Activated CD4-positive, alpha-beta memory T cell treated with anti-CD3 and anti-CD28 coated beads, Interleukin-2, amount 10 ng/mL, durations not matched to agents 7 days and 5 days (primary cell): ENCODE data around the gene EEF2K. TPM values are rescaled to one million over a fixed set of nuclear protein-coding genes. Genes with fewer than 3 reads are reported as not detected.
A peak's percentile ranks its signal among the peaks of the same experiment; 100 is the strongest.

Experiments
- CTCF ChIA-PET: fragments of 350-600 bp; sonication (Branson Sonifier 250); formaldehyde crosslinking; loops from one replicate; lab custom pipeline; 2021; ENCODE audit warnings: antibody characterized with exemption, inconsistent platforms; lab: Charles Lee
- POLR2A ChIA-PET: fragments of 350-600 bp; sonication (Branson Sonifier 250); formaldehyde crosslinking; loops from one replicate; lab custom pipeline; 2021; ENCODE audit warnings: antibody characterized with exemption; lab: Charles Lee
- DNase-seq: peaks from one replicate; pipeline ENCODE4 v3.0.0-alpha.2; 2020
- H3K27ac Mint-ChIP-seq: one replicate; pipeline ENCODE4 v1.8.0; 2021; ENCODE audit warnings: mild to moderate bottlenecking, mixed read lengths
- H3K27me3 Mint-ChIP-seq: one replicate; pipeline ENCODE4 v1.8.0; 2021; ENCODE audit warnings: mixed read lengths
- H3K36me3 Mint-ChIP-seq: one replicate; pipeline ENCODE4 v1.8.0; 2021; ENCODE audit warnings: low read depth, mixed read lengths
- H3K4me1 Mint-ChIP-seq: one replicate; pipeline ENCODE4 v1.8.0; 2021; ENCODE audit warnings: mixed read lengths
- H3K4me3 Mint-ChIP-seq: one replicate; pipeline ENCODE4 v1.8.0; 2021; ENCODE audit warnings: mild to moderate bottlenecking, mixed read lengths
- H3K9me3 Mint-ChIP-seq: one replicate; pipeline ENCODE4 v1.8.0; 2021; ENCODE audit warnings: mixed read lengths
- total RNA-seq, 2 experiments: library from RNA; stranded (reverse); gene quantifications; one replicate each; pipeline ENCODE4 v1.2.3, GENCODE V29; 2021

Gene EEF2K
- total RNA-seq, 2 experiments from 2014 or later: 22.1 to 24.8 TPM

- Mint-ChIP-seq H3K4me3 (no peak overlapping the region), H3K4me1 (peaks cover 4% of the 10 kb centered on the region), H3K9me3 (no peaks in the 10 kb centered on the region), H3K27me3 (no peaks in the 10 kb centered on the region), H3K27ac (no peak overlapping the region), H3K36me3 (peaks cover 54% of the 10 kb centered on the region)
- ChIA-PET CTCF (interaction anchor here (0.6 to 1.8 kb wide), 19 partner anchors 9 to 1134 kb away, joined by 3 to 8 read pairs (median 5); partner anchors contain the start of gene EEF2K), POLR2A (interaction anchor here (0.6 to 1.0 kb wide), 3 partner anchors 33 to 54 kb away, joined by 3 to 5 read pairs (median 4); partner anchors contain the start of gene CDR2)
- DNase-seq: no peak
Observed at GRCh38 chr16:22320572-22321339, 114.7 kb downstream of the EEF2K start.

- Mint-ChIP-seq H3K4me3 (no peak overlapping the region), H3K27me3 (no peaks in the 10 kb centered on the region), H3K36me3 (peaks cover 48% of the 10 kb centered on the region), H3K27ac (no peak overlapping the region), H3K4me1 (peaks cover 4% of the 10 kb centered on the region), H3K9me3 (no peaks in the 10 kb centered on the region)
- ChIA-PET CTCF (interaction anchor here (0.6 to 1.3 kb wide), 18 partner anchors 8 to 1135 kb away, joined by 3 to 8 read pairs (median 6); partner anchors contain the start of gene EEF2K), POLR2A (interaction anchor here (0.6 to 1.0 kb wide), 3 partner anchors 32 to 54 kb away, joined by 3 to 5 read pairs (median 4); partner anchors contain the start of gene CDR2)
- peak; percentile 80 for DNase-seq
Observed at GRCh38 chr16:22321340-22322001, 115.4 kb downstream of the EEF2K start.

DNA sequence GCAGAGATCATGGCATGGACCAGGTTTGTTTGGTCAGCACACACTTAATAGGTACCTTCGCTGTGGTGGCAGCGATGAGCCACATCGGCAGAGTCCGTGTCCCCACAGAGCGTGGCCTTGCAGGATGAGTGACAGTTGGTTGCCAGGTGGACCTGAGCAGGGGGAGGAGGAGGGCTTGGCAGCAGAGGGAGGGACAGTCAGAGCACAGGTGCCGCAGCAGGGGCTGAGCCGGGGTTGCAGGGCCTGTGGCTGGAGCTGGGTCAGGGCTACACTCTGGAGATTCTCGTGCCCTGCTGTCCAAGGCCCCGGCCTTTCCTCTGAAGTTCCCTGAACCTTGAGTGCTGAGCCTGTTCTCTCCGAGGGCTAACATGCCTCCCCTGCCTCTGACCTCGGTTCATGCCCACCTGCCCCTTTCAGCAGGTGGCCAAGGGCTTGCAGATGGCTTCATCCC, 116.0 kb downstream of the EEF2K start:
- peaks cover 4% of the 10 kb centered on the region for H3K4me1 Mint-ChIP-seq
- peak; percentile 10 for DNase-seq
- ChIA-PET POLR2A (no interaction called here), CTCF (no interaction called here)
- H3K27ac Mint-ChIP-seq: peak overlapping the region; percentile 24
- H3K9me3 Mint-ChIP-seq: no peaks in the 10 kb centered on the region
- peaks cover 48% of the 10 kb centered on the region for H3K36me3 Mint-ChIP-seq
- no peak overlapping the region for H3K4me3 Mint-ChIP-seq
- no peaks in the 10 kb centered on the region for H3K27me3 Mint-ChIP-seq

DNA sequence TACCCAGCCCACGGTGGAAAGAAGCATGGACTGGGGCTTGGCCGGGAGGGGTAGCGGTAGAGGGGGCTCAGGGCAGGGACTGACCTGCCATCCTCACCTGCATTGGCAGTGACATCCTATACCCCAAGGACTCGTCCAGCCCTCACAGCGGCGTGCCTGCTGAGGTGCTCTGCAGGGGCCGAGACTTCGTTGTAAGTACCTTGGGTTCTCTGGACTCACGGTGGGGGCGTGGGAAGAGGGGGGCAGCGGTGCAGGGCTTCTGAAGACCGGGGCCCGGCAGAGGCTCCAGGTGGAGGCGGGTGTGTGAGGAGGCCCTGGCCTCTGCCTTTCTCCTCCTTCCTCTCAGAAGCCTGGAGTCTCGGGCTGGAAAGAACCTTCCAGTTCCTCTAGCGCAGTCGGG, 116.7 kb downstream of the EEF2K start:
- Mint-ChIP-seq H3K27me3 (no peaks in the 10 kb centered on the region), H3K27ac (no peak overlapping the region), H3K4me3 (no peak overlapping the region), H3K36me3 (peaks cover 45% of the 10 kb centered on the region), H3K4me1 (peaks cover 4% of the 10 kb centered on the region), H3K9me3 (no peaks in the 10 kb centered on the region)
- ChIA-PET POLR2A (interaction anchor here (1.0 kb wide), 1 partner anchor 36 kb away, joined by 3 read pairs; no protein-coding TSS in a partner anchor), CTCF (no interaction called here)
- DNase-seq: peak; percentile 13

GRCh38 chr16:22323173-22323958, 117.3 kb downstream of the EEF2K start:
- Mint-ChIP-seq H3K27me3 (no peaks in the 10 kb centered on the region), H3K36me3 (peaks cover 44% of the 10 kb centered on the region), H3K9me3 (no peaks in the 10 kb centered on the region), H3K4me1 (peaks cover 4% of the 10 kb centered on the region), H3K4me3 (no peak overlapping the region), H3K27ac (no peak overlapping the region)
- ChIA-PET POLR2A (interaction anchor here (1.0 to 1.2 kb wide), 2 partner anchors 30 to 35 kb away, joined by 3 to 6 read pairs; no protein-coding TSS in a partner anchor), CTCF (no interaction called here)
- peak; percentile 15 for DNase-seq

GRCh38 chr16:22323959-22324786, 118.1 kb downstream of the EEF2K start:
- POLR2A ChIA-PET: interaction anchor here (1.0 to 1.2 kb wide), 2 partner anchors 30 to 35 kb away, joined by 3 to 6 read pairs; no protein-coding TSS in a partner anchor
- CTCF ChIA-PET: no interaction called here
- no peaks in the 10 kb centered on the region for H3K27me3 Mint-ChIP-seq
- H3K27ac Mint-ChIP-seq: no peak overlapping the region
- H3K36me3 Mint-ChIP-seq: peaks cover 44% of the 10 kb centered on the region
- H3K4me1 Mint-ChIP-seq: peaks cover 4% of the 10 kb centered on the region
- no peak overlapping the region for H3K4me3 Mint-ChIP-seq
- DNase-seq: peak; percentile 15
- H3K9me3 Mint-ChIP-seq: no peaks in the 10 kb centered on the region

DNA sequence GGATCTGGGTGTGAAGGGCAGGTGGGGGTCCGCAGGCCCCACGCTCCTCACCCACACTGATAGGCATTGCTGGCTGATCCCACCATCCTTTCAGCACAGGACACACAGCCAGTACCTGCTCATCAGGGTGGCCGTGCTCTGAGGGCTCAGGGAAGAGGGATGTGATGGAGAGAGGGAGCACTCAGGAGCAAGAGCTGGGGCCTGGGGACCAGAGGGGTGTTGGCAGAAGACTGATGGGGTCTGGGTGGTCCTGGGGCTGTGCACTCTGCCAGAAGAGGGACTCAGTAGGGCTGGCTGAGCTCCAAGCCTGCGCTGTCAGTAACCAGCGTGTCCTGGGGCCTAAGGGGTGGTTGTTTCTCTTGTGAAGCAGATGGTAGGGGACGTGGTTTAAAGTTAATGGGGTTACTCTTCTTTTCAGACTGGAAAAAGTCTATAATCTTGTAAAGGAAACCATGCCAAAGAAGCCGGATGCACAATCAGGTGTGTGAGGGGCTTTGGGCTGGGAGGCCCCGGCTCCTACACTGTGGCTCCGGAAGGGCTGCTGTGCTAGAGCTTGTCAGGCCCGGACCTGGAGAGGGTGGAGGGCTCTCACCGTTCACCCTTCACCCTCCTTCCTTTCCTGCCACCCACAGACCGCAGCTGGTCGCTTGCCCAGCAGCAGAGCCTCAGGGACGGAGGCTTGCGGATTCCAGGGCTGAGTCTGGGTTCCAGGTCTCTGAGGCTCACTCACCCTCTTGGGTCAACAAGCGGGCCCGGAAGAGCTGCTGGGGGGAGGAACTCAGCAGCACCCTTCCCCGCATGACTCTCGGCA, 118.9 kb downstream of the EEF2K start:
- Mint-ChIP-seq H3K4me3 (no peak overlapping the region), H3K27ac (no peak overlapping the region), H3K27me3 (no peaks in the 10 kb centered on the region), H3K9me3 (no peaks in the 10 kb centered on the region), H3K4me1 (peaks cover 4% of the 10 kb centered on the region), H3K36me3 (peaks cover 36% of the 10 kb centered on the region)
- CTCF ChIA-PET: no interaction called here
- POLR2A ChIA-PET: no interaction called here
- peak; percentile 14 for DNase-seq

GRCh38 chr16:22325598-22326368, 119.7 kb downstream of the EEF2K start:
- Mint-ChIP-seq H3K9me3 (no peaks in the 10 kb centered on the region), H3K27me3 (no peaks in the 10 kb centered on the region), H3K4me1 (peaks cover 4% of the 10 kb centered on the region), H3K4me3 (no peak overlapping the region), H3K27ac (no peak overlapping the region), H3K36me3 (peaks cover 37% of the 10 kb centered on the region)
- peak; percentile 11 for DNase-seq
- ChIA-PET CTCF (no interaction called here), POLR2A (interaction anchor here (1.0 to 1.3 kb wide), 2 partner anchors 28 to 47 kb away, joined by 3 read pairs; no protein-coding TSS in a partner anchor)

- POLR2A ChIA-PET: interaction anchor here (1.0 to 1.4 kb wide), 3 partner anchors 28 to 46 kb away, joined by 3 to 4 read pairs (median 3); no protein-coding TSS in a partner anchor
- CTCF ChIA-PET: no interaction called here
- H3K4me3 Mint-ChIP-seq: no peak overlapping the region
- no peaks in the 10 kb centered on the region for H3K27me3 Mint-ChIP-seq
- DNase-seq: no peak
- H3K9me3 Mint-ChIP-seq: no peaks in the 10 kb centered on the region
- H3K36me3 Mint-ChIP-seq: peaks cover 35% of the 10 kb centered on the region
- no peak overlapping the region for H3K27ac Mint-ChIP-seq
- peaks cover 1% of the 10 kb centered on the region for H3K4me1 Mint-ChIP-seq
Observed at GRCh38 chr16:22326369-22326652, 120.2 kb downstream of the EEF2K start.

DNA sequence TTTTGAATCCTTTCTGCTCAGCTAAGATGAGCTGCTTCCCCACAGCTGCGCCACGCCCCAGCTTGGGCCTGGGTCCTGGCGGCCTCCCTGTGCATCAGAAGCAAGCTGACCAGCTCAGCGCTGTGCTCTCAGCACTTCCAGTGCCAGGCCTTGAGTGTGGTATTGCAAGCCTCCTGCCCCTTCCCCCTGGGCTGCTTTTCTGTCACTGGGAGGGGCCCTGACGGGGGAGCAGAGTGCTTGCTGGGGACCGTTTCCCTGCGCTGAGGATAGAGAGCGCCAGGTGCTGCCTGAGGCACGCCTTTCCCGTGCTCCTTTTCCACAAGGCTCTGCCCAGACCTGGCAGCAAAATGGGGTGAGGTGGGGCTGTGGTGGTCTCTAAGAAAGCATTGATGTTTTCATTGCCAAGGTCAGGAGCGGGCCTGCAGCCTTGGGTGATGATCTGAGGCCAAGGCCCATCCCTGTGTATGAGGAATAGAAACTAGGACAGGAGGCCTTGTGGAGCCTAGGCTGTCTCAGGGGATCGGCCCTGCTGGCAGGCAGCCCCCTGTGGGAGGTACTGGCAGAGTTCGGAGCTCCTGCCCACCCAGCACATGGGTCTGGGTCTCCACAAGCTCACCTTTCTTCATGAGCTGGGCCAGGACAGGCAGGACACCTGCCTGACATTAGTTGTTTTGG, 120.8 kb downstream of the EEF2K start:
- POLR2A ChIA-PET: interaction anchor here (1.0 to 1.4 kb wide), 3 partner anchors 27 to 46 kb away, joined by 3 to 4 read pairs (median 3); no protein-coding TSS in a partner anchor
- CTCF ChIA-PET: no interaction called here
- H3K4me1 Mint-ChIP-seq: no peaks in the 10 kb centered on the region
- H3K9me3 Mint-ChIP-seq: no peaks in the 10 kb centered on the region
- no peak overlapping the region for H3K4me3 Mint-ChIP-seq
- DNase-seq: peak; percentile 13
- no peaks in the 10 kb centered on the region for H3K27me3 Mint-ChIP-seq
- no peak overlapping the region for H3K27ac Mint-ChIP-seq
- H3K36me3 Mint-ChIP-seq: peaks cover 37% of the 10 kb centered on the region
